Measurements from ENCODE around the gene WDFY2. TPM values are rescaled to one million over a fixed set of nuclear protein-coding genes. Genes with fewer than 3 reads are reported as not detected.

Gene WDFY2
- polyA plus RNA-seq, 1 donor from 2014 or later: 5.3 TPM

DNA sequence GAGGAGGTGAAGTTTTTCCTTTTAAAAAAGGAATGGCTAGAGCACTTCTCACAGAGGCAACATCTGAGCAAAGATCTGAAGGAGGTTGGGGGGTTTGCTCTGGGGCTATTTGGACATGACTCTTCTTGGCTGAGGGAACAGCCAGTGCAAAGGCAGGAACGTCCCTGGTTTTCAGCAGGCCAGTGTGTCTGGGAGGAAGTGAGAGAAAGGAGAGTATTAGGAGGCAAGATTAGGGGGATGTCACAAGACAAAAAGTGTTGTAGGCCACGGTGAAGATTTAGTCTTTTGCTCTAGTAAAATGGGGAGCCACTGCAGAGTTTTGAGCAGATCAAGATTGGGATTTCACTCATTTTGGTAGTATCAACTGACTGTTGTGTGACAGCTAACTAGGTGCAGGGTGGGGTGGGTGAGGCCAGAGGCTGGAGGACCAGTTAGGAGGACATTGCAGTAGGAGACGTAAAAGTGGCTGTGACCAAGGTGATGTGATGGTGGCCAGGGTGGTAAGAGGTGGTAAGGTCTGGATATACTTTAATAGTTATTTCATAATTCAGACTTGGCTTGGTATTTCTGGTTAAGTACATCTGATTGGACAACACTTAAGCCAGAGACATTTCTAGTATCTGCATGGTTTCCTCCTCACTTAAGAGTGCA is 40.6 kb downstream of the WDFY2 start:
- Histone ChIP-seq H3K79me2 (replicated peaks; ENCODE audit: insufficient read depth, low read length) (no peaks in the 10 kb centered on the region), H3K27ac (ENCODE audit: low read length) (no peak overlapping the region)

DNA sequence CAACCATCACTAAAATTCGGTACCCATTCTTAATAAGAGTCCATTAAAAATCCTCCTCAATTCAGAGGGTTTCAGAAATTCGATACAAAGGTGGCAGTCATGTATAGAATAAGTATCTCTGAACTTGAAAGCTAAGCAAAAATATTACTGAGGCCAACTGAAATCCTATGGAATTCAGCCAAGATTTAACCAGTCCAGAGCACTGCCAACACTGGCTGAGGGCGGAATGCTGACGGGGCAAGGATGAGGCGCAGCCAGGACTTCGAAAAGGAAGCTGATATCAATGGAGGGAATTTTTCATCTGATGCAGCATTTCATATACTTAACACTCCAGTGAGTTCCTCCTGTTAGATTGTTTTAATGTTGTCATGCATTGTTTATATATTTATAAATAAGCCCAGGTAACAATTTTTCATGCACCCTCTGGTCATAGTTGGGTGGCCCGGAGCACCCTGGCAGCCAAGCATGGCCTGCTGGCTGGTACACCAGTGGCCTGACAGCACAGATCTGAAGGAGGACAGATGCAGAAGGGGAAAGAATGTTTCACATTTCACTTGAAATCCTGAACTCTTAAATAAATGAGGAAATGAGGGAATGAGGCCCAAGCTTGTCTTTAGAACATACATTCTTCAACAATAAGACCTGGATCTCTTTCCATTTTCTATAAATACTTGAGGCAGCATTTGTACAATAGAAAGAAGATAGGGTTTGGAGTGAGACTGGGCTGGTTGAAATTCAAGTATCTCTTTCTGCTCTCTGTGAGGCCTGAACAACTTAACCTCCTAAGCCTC is 41.5 kb downstream of the WDFY2 start:
- H3K4me2 ChIP-seq (ENCODE audit: low read length): no peak overlapping the region
- no peaks in the 10 kb centered on the region for H3K36me3 ChIP-seq (ENCODE audit: insufficient read depth, low read length)
- no peak overlapping the region for H3K9ac ChIP-seq (ENCODE audit: low read length)
- no peaks in the 10 kb centered on the region for H4K20me1 ChIP-seq (ENCODE audit: insufficient read depth)
- H2AFZ ChIP-seq (ENCODE audit: low read depth, low read length): no peak overlapping the region
- H3F3A ChIP-seq (ENCODE audit: insufficient read depth, low read length, poor library complexity, severe bottlenecking): no peaks in the 10 kb centered on the region
- H3K27ac ChIP-seq (ENCODE audit: low read length): no peak overlapping the region
- H3K9me3 ChIP-seq (ENCODE audit: low read length): no peaks in the 10 kb centered on the region
- H3K9me2 ChIP-seq (ENCODE audit: insufficient read depth, low read length): no peaks in the 10 kb centered on the region
- TF ChIP-seq EZH2 (IDR thresholded peaks at IDR 0.05; ENCODE audit: borderline replicate concordance, insufficient read depth, low read length, poor library complexity, severe bottlenecking) (no peak), EP300 (conservative IDR thresholded peaks at IDR 0.05; ENCODE audit: poor library complexity, severe bottlenecking) (no peak), TAF1 (IDR thresholded peaks at IDR 0.05; ENCODE audit: low read depth) (no peak), MXI1 (conservative IDR thresholded peaks at IDR 0.05; ENCODE audit: poor library complexity, severe bottlenecking) (no peak), POLR2AphosphoS5 (IDR thresholded peaks at IDR 0.05) (no peak), SMC3 (conservative IDR thresholded peaks at IDR 0.05; ENCODE audit: poor library complexity) (no peak), RAD21 (conservative IDR thresholded peaks at IDR 0.05) (no peak)
- TF ChIP-seq, protein P1, sequence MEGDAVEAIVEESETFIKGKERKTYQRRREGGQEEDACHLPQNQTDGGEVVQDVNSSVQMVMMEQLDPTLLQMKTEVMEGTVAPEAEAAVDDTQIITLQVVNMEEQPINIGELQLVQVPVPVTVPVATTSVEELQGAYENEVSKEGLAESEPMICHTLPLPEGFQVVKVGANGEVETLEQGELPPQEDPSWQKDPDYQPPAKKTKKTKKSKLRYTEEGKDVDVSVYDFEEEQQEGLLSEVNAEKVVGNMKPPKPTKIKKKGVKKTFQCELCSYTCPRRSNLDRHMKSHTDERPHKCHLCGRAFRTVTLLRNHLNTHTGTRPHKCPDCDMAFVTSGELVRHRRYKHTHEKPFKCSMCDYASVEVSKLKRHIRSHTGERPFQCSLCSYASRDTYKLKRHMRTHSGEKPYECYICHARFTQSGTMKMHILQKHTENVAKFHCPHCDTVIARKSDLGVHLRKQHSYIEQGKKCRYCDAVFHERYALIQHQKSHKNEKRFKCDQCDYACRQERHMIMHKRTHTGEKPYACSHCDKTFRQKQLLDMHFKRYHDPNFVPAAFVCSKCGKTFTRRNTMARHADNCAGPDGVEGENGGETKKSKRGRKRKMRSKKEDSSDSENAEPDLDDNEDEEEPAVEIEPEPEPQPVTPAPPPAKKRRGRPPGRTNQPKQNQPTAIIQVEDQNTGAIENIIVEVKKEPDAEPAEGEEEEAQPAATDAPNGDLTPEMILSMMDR (IDR thresholded peaks at IDR 0.05; ENCODE audit: poor library complexity, severe bottlenecking): no peak
- TF ChIP-seq, protein P2, sequence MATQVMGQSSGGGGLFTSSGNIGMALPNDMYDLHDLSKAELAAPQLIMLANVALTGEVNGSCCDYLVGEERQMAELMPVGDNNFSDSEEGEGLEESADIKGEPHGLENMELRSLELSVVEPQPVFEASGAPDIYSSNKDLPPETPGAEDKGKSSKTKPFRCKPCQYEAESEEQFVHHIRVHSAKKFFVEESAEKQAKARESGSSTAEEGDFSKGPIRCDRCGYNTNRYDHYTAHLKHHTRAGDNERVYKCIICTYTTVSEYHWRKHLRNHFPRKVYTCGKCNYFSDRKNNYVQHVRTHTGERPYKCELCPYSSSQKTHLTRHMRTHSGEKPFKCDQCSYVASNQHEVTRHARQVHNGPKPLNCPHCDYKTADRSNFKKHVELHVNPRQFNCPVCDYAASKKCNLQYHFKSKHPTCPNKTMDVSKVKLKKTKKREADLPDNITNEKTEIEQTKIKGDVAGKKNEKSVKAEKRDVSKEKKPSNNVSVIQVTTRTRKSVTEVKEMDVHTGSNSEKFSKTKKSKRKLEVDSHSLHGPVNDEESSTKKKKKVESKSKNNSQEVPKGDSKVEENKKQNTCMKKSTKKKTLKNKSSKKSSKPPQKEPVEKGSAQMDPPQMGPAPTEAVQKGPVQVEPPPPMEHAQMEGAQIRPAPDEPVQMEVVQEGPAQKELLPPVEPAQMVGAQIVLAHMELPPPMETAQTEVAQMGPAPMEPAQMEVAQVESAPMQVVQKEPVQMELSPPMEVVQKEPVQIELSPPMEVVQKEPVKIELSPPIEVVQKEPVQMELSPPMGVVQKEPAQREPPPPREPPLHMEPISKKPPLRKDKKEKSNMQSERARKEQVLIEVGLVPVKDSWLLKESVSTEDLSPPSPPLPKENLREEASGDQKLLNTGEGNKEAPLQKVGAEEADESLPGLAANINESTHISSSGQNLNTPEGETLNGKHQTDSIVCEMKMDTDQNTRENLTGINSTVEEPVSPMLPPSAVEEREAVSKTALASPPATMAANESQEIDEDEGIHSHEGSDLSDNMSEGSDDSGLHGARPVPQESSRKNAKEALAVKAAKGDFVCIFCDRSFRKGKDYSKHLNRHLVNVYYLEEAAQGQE (IDR thresholded peaks at IDR 0.05; ENCODE audit: borderline replicate concordance): no peak
- no peaks in the 10 kb centered on the region for H3K27me3 ChIP-seq (ENCODE audit: insufficient read depth, low read depth, low read length)
- H3K4me3 ChIP-seq (ENCODE audit: low read length): no peak overlapping the region
- H3K79me2 ChIP-seq (replicated peaks; ENCODE audit: insufficient read depth, low read length): no peaks in the 10 kb centered on the region

More for the DNA sequence above, 40.6 kb downstream of the WDFY2 start:
- no peak overlapping the region for H3K4me3 ChIP-seq (ENCODE audit: low read length)
- H3K27me3 ChIP-seq (ENCODE audit: insufficient read depth, low read depth, low read length): no peaks in the 10 kb centered on the region
- no peaks in the 10 kb centered on the region for H3F3A ChIP-seq (ENCODE audit: insufficient read depth, low read length, poor library complexity, severe bottlenecking)
- H4K20me1 ChIP-seq (ENCODE audit: insufficient read depth): no peaks in the 10 kb centered on the region
- no peaks in the 10 kb centered on the region for H3K9me3 ChIP-seq (ENCODE audit: low read length)
- TF ChIP-seq, protein P1 (IDR thresholded peaks at IDR 0.05; ENCODE audit: poor library complexity, severe bottlenecking): no peak
- TF ChIP-seq POLR2AphosphoS5 (IDR thresholded peaks at IDR 0.05) (no peak), EP300 (conservative IDR thresholded peaks at IDR 0.05; ENCODE audit: poor library complexity, severe bottlenecking) (no peak), TAF1 (IDR thresholded peaks at IDR 0.05; ENCODE audit: low read depth) (no peak)
- H3K9ac ChIP-seq (ENCODE audit: low read length): no peak overlapping the region
- no peak overlapping the region for H3K4me2 ChIP-seq (ENCODE audit: low read length)
- no peak overlapping the region for H2AFZ ChIP-seq (ENCODE audit: low read depth, low read length)
- H3K9me2 ChIP-seq (ENCODE audit: insufficient read depth, low read length): no peaks in the 10 kb centered on the region
- no peaks in the 10 kb centered on the region for H3K36me3 ChIP-seq (ENCODE audit: insufficient read depth, low read length)
